ENCODE data around the gene RNASE8. TPM values are rescaled to one million over a fixed set of nuclear protein-coding genes. Genes with fewer than 3 reads are reported as not detected.

RNASE8 gene
- polyA plus RNA-seq, 1 donor: not detected

DNA sequence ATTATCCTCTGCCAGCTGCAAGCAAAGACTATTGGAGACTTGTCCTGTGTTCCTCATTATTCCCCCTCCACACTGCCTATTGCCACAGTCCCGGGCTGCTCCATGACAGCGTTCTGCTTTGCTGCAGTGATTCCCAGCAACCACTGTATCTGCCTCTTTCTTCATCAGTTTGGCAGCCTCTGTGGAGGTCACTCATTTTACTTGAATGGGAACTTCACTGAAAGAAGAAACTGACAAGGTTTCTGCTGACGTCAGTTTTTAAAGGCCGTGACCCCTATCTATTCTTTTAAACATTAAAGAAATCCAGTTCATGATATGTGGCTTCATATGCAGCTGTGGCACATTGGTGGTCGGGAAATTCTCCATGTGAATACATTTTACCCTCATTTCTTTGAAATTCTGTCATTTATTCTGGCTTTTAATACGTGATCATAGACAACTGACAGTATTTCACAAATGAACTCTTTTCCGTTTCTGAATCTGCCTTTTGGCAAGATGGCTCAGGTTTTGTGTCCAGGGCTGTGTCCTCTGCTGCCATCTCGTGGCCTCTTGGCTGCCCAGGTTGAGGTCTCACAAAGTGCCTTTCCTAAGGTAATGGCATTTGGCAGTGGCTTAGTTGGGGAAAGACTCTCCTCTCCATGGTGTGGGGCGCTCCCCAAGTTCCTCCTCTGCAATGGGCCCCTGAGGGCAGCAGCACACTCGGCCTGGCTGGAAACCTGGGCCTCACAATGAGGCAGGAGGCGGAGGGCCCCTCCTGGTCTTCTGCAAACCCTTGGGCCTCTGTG lies 49.1 kb downstream of the RNASE8 start:
- peak; percentile 86 for DNase-seq

DNA sequence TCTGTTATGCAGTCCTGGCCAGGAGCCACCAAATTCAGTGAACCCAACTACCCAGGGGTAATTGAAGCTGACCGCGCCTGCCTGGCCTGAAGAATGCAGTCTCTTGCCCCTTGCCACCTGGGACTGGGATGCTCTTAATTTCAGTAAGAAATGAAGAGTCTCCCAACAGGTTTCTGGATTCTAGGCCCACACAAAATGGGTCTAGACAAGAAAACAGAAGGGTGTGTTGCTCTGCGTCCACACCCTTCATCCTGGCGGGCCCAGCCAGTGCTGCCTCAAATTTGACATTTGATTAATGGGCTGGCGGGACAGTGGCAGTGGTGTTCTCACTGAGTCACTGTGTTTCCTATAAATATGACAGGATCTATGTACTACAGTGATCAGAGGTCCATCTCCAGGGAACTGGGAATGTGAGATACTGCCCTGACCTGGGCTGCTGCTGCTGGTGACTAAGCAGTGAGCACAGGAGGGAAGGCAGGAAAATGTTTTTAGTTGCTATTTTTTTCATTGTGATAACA lies 49.7 kb downstream of the RNASE8 start:
- no peak for DNase-seq

Other genes starting within 250 kb of the RNASE8 start
- gene RNASE3, start 166.4 kb upstream of the RNASE8 start, polyA plus RNA-seq (ENCODE audit: insufficient read length): 1.2 TPM
- gene RNASE2, start 102.3 kb upstream of the RNASE8 start, polyA plus RNA-seq (ENCODE audit: insufficient read length): 1.1 TPM
- 124 TPM for gene METTL17, start 67.8 kb upstream of the RNASE8 start, polyA plus RNA-seq (ENCODE audit: insufficient read length)
- gene SLC39A2, start 58.5 kb upstream of the RNASE8 start, polyA plus RNA-seq (ENCODE audit: insufficient read length): 1.3 TPM
- 175 TPM for gene NDRG2, start 32.8 kb upstream of the RNASE8 start, polyA plus RNA-seq (ENCODE audit: insufficient read length)
- gene TPPP2, start 27.6 kb upstream of the RNASE8 start, polyA plus RNA-seq (ENCODE audit: insufficient read length): 2.7 TPM
- 0.68 TPM for gene RNASE13, start 23.0 kb upstream of the RNASE8 start, polyA plus RNA-seq (ENCODE audit: insufficient read length)
- 0.55 TPM for gene RNASE7, start 15.5 kb upstream of the RNASE8 start, polyA plus RNA-seq (ENCODE audit: insufficient read length)
- gene ARHGEF40, start 12.5 kb downstream of the RNASE8 start, polyA plus RNA-seq (ENCODE audit: insufficient read length): 82.7 TPM
- gene ZNF219, start 40.8 kb downstream of the RNASE8 start, polyA plus RNA-seq (ENCODE audit: insufficient read length): 22.8 TPM
- gene TMEM253, start 43.2 kb downstream of the RNASE8 start, polyA plus RNA-seq (ENCODE audit: insufficient read length): 1.3 TPM
- 0.05 TPM for gene OR5AU1, start 98.2 kb downstream of the RNASE8 start, polyA plus RNA-seq (ENCODE audit: insufficient read length)
- gene HNRNPC, start 211.6 kb downstream of the RNASE8 start, polyA plus RNA-seq (ENCODE audit: insufficient read length): 908 TPM
- gene RPGRIP1, start 222.3 kb downstream of the RNASE8 start, polyA plus RNA-seq (ENCODE audit: insufficient read length): 0.58 TPM